SH-SY5Y (cell line): Measurements from ENCODE around the gene GNAT2.

ENCODE experiments used
- GATA2 ChIP-seq: IDR thresholded peaks from 2 replicates; pipeline ENCODE4 v1.6.1; 2011; ENCODE audit warnings: mild to moderate bottlenecking, low read depth, low read length
- GATA3 ChIP-seq: IDR thresholded peaks from 2 replicates; pipeline ENCODE4 v1.6.1; 2011; ENCODE audit warnings: low read depth, mild to moderate bottlenecking, low read length, moderate library complexity

DNA sequence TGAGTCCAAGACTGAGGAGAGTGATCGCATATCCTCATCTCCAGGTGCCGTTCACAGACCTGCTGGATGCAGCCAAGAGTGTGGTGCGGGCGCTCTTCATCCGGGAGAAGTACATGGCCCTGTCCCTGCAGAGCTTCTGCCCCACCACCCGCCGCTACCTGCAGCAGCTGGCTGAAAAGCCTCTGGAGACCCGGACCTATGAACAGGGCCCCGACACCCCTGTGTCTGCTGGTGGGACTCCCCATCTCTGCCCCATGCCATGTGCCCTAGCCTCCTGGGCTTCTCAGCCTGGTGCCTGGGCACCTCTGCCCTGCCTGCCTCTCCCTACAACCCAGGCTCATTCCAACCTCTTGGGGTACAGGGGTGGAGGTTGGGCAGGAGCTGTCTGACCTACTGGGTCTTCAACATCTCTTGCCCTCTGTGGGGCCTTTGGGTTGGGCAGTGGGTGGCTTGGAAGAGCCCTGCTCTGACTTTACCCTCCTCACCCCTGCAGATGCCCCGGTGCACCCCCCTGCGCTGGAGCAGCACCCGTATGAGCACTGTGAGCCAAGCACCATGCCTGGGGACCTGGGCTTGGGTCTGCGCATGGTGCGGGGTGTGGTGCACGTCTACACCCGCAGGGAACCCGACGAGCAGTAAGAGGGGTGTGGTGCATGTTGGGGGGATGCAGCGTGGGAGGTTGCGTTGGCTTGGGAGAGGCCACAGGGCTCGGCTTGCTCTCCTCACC lies 7.4 kb upstream of the GNAT2 start:
- TF ChIP-seq GATA3 (no peak), GATA2 (no peak)
